ENCODE measurements around the gene SOCS3.

Gene SOCS3

GRCh38 chr17:78307887-78308638 lies 51.8 kb downstream of the SOCS3 start:
- no peak for DNase-seq (ENCODE audit: low read depth)

GRCh38 chr17:78306913-78307312 lies 53.0 kb downstream of the SOCS3 start:
- DNase-seq (ENCODE audit: low read depth), result no peak

Measured in GM04503 (cell line).